Natural killer cell (primary cell): Measurements from ENCODE around the gene TMEM236. TPM values are rescaled to one million over a fixed set of nuclear protein-coding genes. Genes with fewer than 3 reads are reported as not detected.

ENCODE experiments used
- ATAC-seq, 3 donors: fragments of 150-1000 bp in 2 of 3; fragments of 200-7000 bp in 1 of 3; cut with Tn5 transposase; 1 replicate in 1 of 3; 2 replicates in 2 of 3; pipeline ENCODE4 v1.10.0; 2021; ENCODE audit warnings: mild to moderate bottlenecking in 2 of 3, moderate library complexity in 2 of 3
- DNase-seq, 2 donors: peaks; one replicate each; pipeline versions ENCODE4 v3.0.0 to v3.0.0-alpha.2; 2013 to 2021; ENCODE audit warnings: mixed read lengths in 1 of 2
- H3K27ac ChIP-seq: one replicate; pipeline ENCODE4 v1.5.1; 2013; ENCODE audit warnings: mild to moderate bottlenecking, low read length
- H3K27me3 ChIP-seq: one replicate; pipeline ENCODE4 v1.6.1; 2013; ENCODE audit warnings: low read length; ENCODE audit not compliant: control insufficient read depth, insufficient read depth
- H3K36me3 ChIP-seq: one replicate; pipeline ENCODE4 v1.6.1; 2013; ENCODE audit warnings: low read length; ENCODE audit not compliant: control insufficient read depth, insufficient read depth
- H3K4me1 ChIP-seq: one replicate; pipeline ENCODE4 v1.6.1; 2013; ENCODE audit warnings: low read length; ENCODE audit not compliant: control insufficient read depth, insufficient read depth
- H3K4me3 ChIP-seq: one replicate; pipeline ENCODE4 v1.5.1; 2013; ENCODE audit warnings: low read length
- H3K9me3 ChIP-seq: one replicate; pipeline ENCODE4 v1.6.1; 2013; ENCODE audit warnings: low read length; ENCODE audit not compliant: control insufficient read depth, insufficient read depth
- H3K27ac Mint-ChIP-seq, 2 donors: one replicate each; pipeline ENCODE4 v1.8.0; 2022; ENCODE audit warnings: mild to moderate bottlenecking in 2 of 2, mixed read lengths in 2 of 2, moderate library complexity in 1 of 2
- H3K27me3 Mint-ChIP-seq, 2 donors: one replicate each; pipeline ENCODE4 v1.8.0; 2022; ENCODE audit warnings: low read depth in 2 of 2, mixed read lengths in 2 of 2
- H3K36me3 Mint-ChIP-seq: one replicate; pipeline ENCODE4 v1.8.0; 2022; ENCODE audit warnings: mixed read lengths
- H3K4me1 Mint-ChIP-seq, 2 donors: one replicate each; pipeline ENCODE4 v1.8.0; 2022; ENCODE audit warnings: mixed read lengths in 2 of 2
- H3K4me3 Mint-ChIP-seq: one replicate; pipeline ENCODE4 v1.8.0; 2022; ENCODE audit warnings: mild to moderate bottlenecking, moderate library complexity, mixed read lengths
- H3K9me3 Mint-ChIP-seq, 2 donors: one replicate each; pipeline ENCODE4 v1.8.0; 2022; ENCODE audit warnings: mixed read lengths in 2 of 2
- CTCF ChIP-seq: fragments of 200-600 bp; IDR thresholded peaks from one replicate; pipeline ENCODE4 v1.8.0; 2022; ENCODE audit warnings: antibody characterized with exemption
- WGBS: methylation state at CpG from one replicate; pipeline ENCODE4 v1.1.7; 2013; ENCODE audit warnings: missing lambda C conversion rate; ENCODE audit not compliant: insufficient coverage; 5-methylcytosine and 5-hydroxymethylcytosine counted together
- intact Hi-C: fragments of 100-400 bp; cut with micrococcal nuclease; formaldehyde crosslinking; loops from one replicate; pipeline ENCODE4 v1.14.2; 2022
- total RNA-seq, 4 donors: library from RNA; stranded (reverse); fragments of 120-200 nt in 1 of 4; gene quantifications; one replicate each; pipeline versions ENCODE4 v1.2.3 to v1.2.4, GENCODE V29; 2013 to 2022

The TMEM236 gene
- total RNA-seq, 3 donors from 2014 or later (not counting 1 experiment from before 2014, with no cell fraction given): 0.16 to 0.20 (median 0.16) TPM

- Mint-ChIP-seq H3K4me3 (no peak overlapping the region), H3K27ac (no peak overlapping the region), H3K36me3 (no peaks in the 10 kb centered on the region), H3K27me3 (peaks cover 15 to 35% of the 10 kb centered on the region in 2 donors), H3K4me1 (no peaks in the 10 kb centered on the region), H3K9me3 (no peaks in the 10 kb centered on the region)
- H3K9me3 ChIP-seq: no peaks in the 10 kb centered on the region
- 37% methylated on average over 3 of the region's 4 CpGs for WGBS
- H3K4me1 ChIP-seq: no peaks in the 10 kb centered on the region
- DNase-seq (no peak), ATAC-seq (no peak)
- intact Hi-C loops: no loop called here
- H3K27me3 ChIP-seq: no peaks in the 10 kb centered on the region
- TF ChIP-seq CTCF: no peak
- no peaks in the 10 kb centered on the region for H3K36me3 ChIP-seq
- H3K27ac ChIP-seq: no peak overlapping the region
- no peak overlapping the region for H3K4me3 ChIP-seq
Measured at GRCh38 chr10:17771017-17771416, 19.0 kb downstream of the TMEM236 start.

- DNase-seq (no peak), ATAC-seq (no peak)
- Histone ChIP-seq H3K4me1 (peaks cover 3% of the 10 kb centered on the region), H3K27me3 (no peaks in the 10 kb centered on the region), H3K27ac (no peak overlapping the region), H3K9me3 (no peaks in the 10 kb centered on the region), H3K36me3 (no peaks in the 10 kb centered on the region), H3K4me3 (no peak overlapping the region)
- intact Hi-C loops: no loop called here
- H3K4me3 Mint-ChIP-seq: no peak overlapping the region
- no peaks in the 10 kb centered on the region for H3K36me3 Mint-ChIP-seq
- H3K27ac Mint-ChIP-seq: no peak overlapping the region
- WGBS: 17% methylated on average over 4 of the region's 4 CpGs
- no peaks in the 10 kb centered on the region for H3K9me3 Mint-ChIP-seq
- peaks cover 5% of the 10 kb centered on the region in 2 donors for H3K27me3 Mint-ChIP-seq
- no peak for TF ChIP-seq CTCF
- H3K4me1 Mint-ChIP-seq: no peaks in the 10 kb centered on the region
Measured at GRCh38 chr10:17779784-17780183, 27.8 kb downstream of the TMEM236 start.

GRCh38 chr10:17780727-17781126 lies 28.7 kb downstream of the TMEM236 start:
- 87% methylated on average over 4 of the region's 4 CpGs for WGBS
- Mint-ChIP-seq H3K36me3 (no peaks in the 10 kb centered on the region), H3K27me3 (peaks cover 0 to 3% of the 10 kb centered on the region in 2 donors), H3K4me1 (no peaks in the 10 kb centered on the region), H3K4me3 (no peak overlapping the region), H3K9me3 (no peaks in the 10 kb centered on the region), H3K27ac (no peak overlapping the region)
- Histone ChIP-seq H3K4me1 (peaks cover 3% of the 10 kb centered on the region), H3K36me3 (no peaks in the 10 kb centered on the region), H3K4me3 (no peak overlapping the region), H3K9me3 (no peaks in the 10 kb centered on the region), H3K27ac (no peak overlapping the region), H3K27me3 (no peaks in the 10 kb centered on the region)
- DNase-seq (no peak), ATAC-seq (no peak)
- intact Hi-C loops: no loop called here
- no peak for TF ChIP-seq CTCF

GRCh38 chr10:17781856-17782255 lies 29.9 kb downstream of the TMEM236 start:
- ATAC-seq (no peak), DNase-seq (no peak)
- no peak for TF ChIP-seq CTCF

More at GRCh38 chr10:17781856-17782255, 29.9 kb downstream of the TMEM236 start:
- no peaks in the 10 kb centered on the region for H3K36me3 ChIP-seq
- Mint-ChIP-seq H3K36me3 (no peaks in the 10 kb centered on the region), H3K4me3 (no peak overlapping the region), H3K4me1 (no peaks in the 10 kb centered on the region), H3K9me3 (no peaks in the 10 kb centered on the region), H3K27ac (no peak overlapping the region), H3K27me3 (peaks cover 0 to 3% of the 10 kb centered on the region in 2 donors)
- H3K27me3 ChIP-seq: no peaks in the 10 kb centered on the region
- H3K9me3 ChIP-seq: no peaks in the 10 kb centered on the region
- H3K27ac ChIP-seq: no peak overlapping the region
- peaks cover 3% of the 10 kb centered on the region for H3K4me1 ChIP-seq
- no peak overlapping the region for H3K4me3 ChIP-seq
- intact Hi-C loops: no loop called here
- WGBS: 78% methylated on average over 2 of the region's 2 CpGs
